OCI-LY1 (cell line): ENCODE results near the gene CYP2A7.
"Not testable (repeated sequence)": the region's sequence is repeated elsewhere in the genome, so short reads cannot be mapped to it uniquely, and the experiment has no call there.

ENCODE experiments used
- H2AFZ ChIP-seq: fragments of 200-600 bp; sonication (generic), shearing (Covaris generic); 2 replicates; pipeline ENCODE4 v1.6.0; 2014; ENCODE audit warnings: antibody characterized with exemption, mild to moderate bottlenecking, low read length
- H3F3A ChIP-seq: fragments of 200-600 bp; sonication (generic), shearing (Covaris generic); 2 replicates; pipeline ENCODE4 v1.6.0; 2014; ENCODE audit warnings: mild to moderate bottlenecking, antibody characterized with exemption, low read length, moderate library complexity; ENCODE audit not compliant: insufficient read depth
- H3K27ac ChIP-seq: fragments of 200-600 bp; sonication (generic); 2 replicates; pipeline ENCODE4 v1.5.1; 2014; ENCODE audit warnings: low read length, mixed run types, mild to moderate bottlenecking, low read depth; ENCODE audit not compliant: poor library complexity, severe bottlenecking
- H3K27me3 ChIP-seq: fragments of 200-600 bp; sonication (generic); 2 replicates; pipeline ENCODE4 v1.6.0; 2014; ENCODE audit warnings: antibody characterized with exemption, mild to moderate bottlenecking, low read length, moderate library complexity; ENCODE audit not compliant: insufficient read depth
- H3K36me3 ChIP-seq: fragments of 200-600 bp; sonication (generic); 2 replicates; pipeline ENCODE4 v1.6.1; 2014; ENCODE audit warnings: mild to moderate bottlenecking, antibody characterized with exemption, low read length, moderate library complexity, mixed read lengths; ENCODE audit not compliant: insufficient read depth
- H3K4me1 ChIP-seq: fragments of 200-600 bp; sonication (generic); 2 replicates; pipeline ENCODE4 v1.5.1; 2014; ENCODE audit warnings: mild to moderate bottlenecking, low read length, moderate library complexity; ENCODE audit not compliant: insufficient read depth, severe bottlenecking
- H3K4me2 ChIP-seq: fragments of 200-600 bp; sonication (generic), shearing (Covaris generic); 2 replicates; pipeline ENCODE4 v1.6.1; 2014; ENCODE audit warnings: low read length
- H3K4me3 ChIP-seq: fragments of 200-600 bp; sonication (generic); 2 replicates; pipeline ENCODE4 v1.5.1; 2014; ENCODE audit warnings: low read length, low read depth, mild to moderate bottlenecking, mixed read lengths; ENCODE audit not compliant: poor library complexity, severe bottlenecking
- H3K79me2 ChIP-seq: fragments of 200-600 bp; shearing (Covaris generic); 2 replicates; pipeline ENCODE4 v1.6.1; 2016; ENCODE audit warnings: mixed run types, low read length, mixed read lengths; ENCODE audit not compliant: insufficient read depth
- H3K9ac ChIP-seq: fragments of 200-600 bp; sonication (generic), shearing (Covaris generic); 2 replicates; pipeline ENCODE4 v1.6.1; 2014; ENCODE audit warnings: mild to moderate bottlenecking, low read length, mixed read lengths
- H3K9me2 ChIP-seq: fragments of 200-600 bp; sonication (generic), shearing (Covaris generic); 2 replicates; pipeline ENCODE4 v1.6.1; 2014; ENCODE audit warnings: low read depth, mild to moderate bottlenecking, low read length, mixed read lengths
- H3K9me3 ChIP-seq: fragments of 200-600 bp; shearing (Covaris generic); 2 replicates; pipeline ENCODE4 v1.6.1; 2014; ENCODE audit warnings: low read length, mixed read lengths
- H4K20me1 ChIP-seq: fragments of 200-600 bp; sonication (generic), shearing (Covaris generic); 2 replicates; pipeline ENCODE4 v1.6.0; 2016; ENCODE audit warnings: mild to moderate bottlenecking, low read length; ENCODE audit not compliant: insufficient read depth
- CTCF ChIP-seq: fragments of 200-600 bp; sonication (generic), shearing (Covaris generic); IDR thresholded peaks from 2 replicates; pipeline ENCODE4 v1.5.1; 2017; ENCODE audit warnings: mild to moderate bottlenecking, antibody characterized with exemption, low read length, moderate library complexity, mixed read lengths
- EZH2 ChIP-seq: fragments of 200-600 bp; sonication (generic), shearing (Covaris generic); IDR thresholded peaks from 2 replicates; pipeline ENCODE4 v1.8.0; 2017; ENCODE audit warnings: borderline replicate concordance, mixed run types, mild to moderate bottlenecking, antibody characterized with exemption, low read length, moderate library complexity, mixed read lengths

Gene CYP2A7

GRCh38 chr19:40882062-40882461 is at the start of gene CYP2A7:
Gene CYP2A7, minus strand, starts transcription at chr19:40882231. Its CDS starts 21 bp downstream, at chr19:40882210.
- H3K4me1 ChIP-seq, H3F3A ChIP-seq, H3K9me2 ChIP-seq: not testable (repeated sequence)

GRCh38 chr19:40930799-40931198 is 48.8 kb upstream of the CYP2A7 start:
- not testable (repeated sequence) for H3K9me3 ChIP-seq, H3K9me2 ChIP-seq, H3K27me3 ChIP-seq, H3F3A ChIP-seq, H3K9ac ChIP-seq, H2AFZ ChIP-seq, H3K4me2 ChIP-seq, H3K79me2 ChIP-seq, H3K36me3 ChIP-seq, H4K20me1 ChIP-seq, H3K27ac ChIP-seq, H3K4me3 ChIP-seq, H3K4me1 ChIP-seq

More at GRCh38 chr19:40882062-40882461, at the start of gene CYP2A7:
- H3K9ac ChIP-seq, H3K9me3 ChIP-seq, H3K27ac ChIP-seq, H3K36me3 ChIP-seq, H4K20me1 ChIP-seq, H3K79me2 ChIP-seq, H2AFZ ChIP-seq, H3K4me3 ChIP-seq, H3K4me2 ChIP-seq, H3K27me3 ChIP-seq: not testable (repeated sequence)

- not testable (repeated sequence) for H3K4me1 ChIP-seq, H3K27me3 ChIP-seq, H3K9me2 ChIP-seq, H3K9ac ChIP-seq, H3K36me3 ChIP-seq, H3K9me3 ChIP-seq, H3F3A ChIP-seq, H3K27ac ChIP-seq, H3K79me2 ChIP-seq, H3K4me2 ChIP-seq, H4K20me1 ChIP-seq, H2AFZ ChIP-seq, H3K4me3 ChIP-seq
Measured at GRCh38 chr19:40929942-40930341, 47.9 kb upstream of the CYP2A7 start.

- no peaks in the 10 kb centered on the region; the same call in 1 of the 2 replicates for H3K27me3 ChIP-seq
- H3K4me2 ChIP-seq, result no peak overlapping the region
- no peaks in the 10 kb centered on the region for H3K36me3 ChIP-seq
- no peaks in the 10 kb centered on the region for H3K79me2 ChIP-seq
- TF ChIP-seq EZH2, result no peak
- no peak for TF ChIP-seq CTCF
- H3K9ac ChIP-seq, result no peak overlapping the region
- no peak overlapping the region for H3K4me3 ChIP-seq
- H2AFZ ChIP-seq, result no peak overlapping the region
- no peaks in the 10 kb centered on the region for H4K20me1 ChIP-seq
- no peaks in the 10 kb centered on the region for H3K4me1 ChIP-seq
- no peaks in the 10 kb centered on the region for H3K9me3 ChIP-seq
- no peaks in the 10 kb centered on the region for H3K9me2 ChIP-seq
- H3K27ac ChIP-seq, result no peak overlapping the region
- H3F3A ChIP-seq, result no peaks in the 10 kb centered on the region
Measured at GRCh38 chr19:40928850-40929249, 46.8 kb upstream of the CYP2A7 start.

GRCh38 chr19:40927567-40927966 is 45.5 kb upstream of the CYP2A7 start:
- no peak for TF ChIP-seq CTCF
- TF ChIP-seq EZH2, result no peak
- H3K4me1 ChIP-seq, result no peaks in the 10 kb centered on the region
- no peaks in the 10 kb centered on the region for H3K79me2 ChIP-seq
- no peak overlapping the region for H2AFZ ChIP-seq
- no peak overlapping the region for H3K27ac ChIP-seq
- H3K9ac ChIP-seq, result no peak overlapping the region
- no peaks in the 10 kb centered on the region for H3K9me2 ChIP-seq
- no peaks in the 10 kb centered on the region for H3F3A ChIP-seq
- no peaks in the 10 kb centered on the region for H4K20me1 ChIP-seq
- no peaks in the 10 kb centered on the region; the same call in 1 of the 2 replicates for H3K27me3 ChIP-seq
- no peaks in the 10 kb centered on the region for H3K36me3 ChIP-seq
- no peaks in the 10 kb centered on the region for H3K9me3 ChIP-seq
- no peak overlapping the region for H3K4me3 ChIP-seq
- no peak overlapping the region for H3K4me2 ChIP-seq

- not testable (repeated sequence) for H3K4me1 ChIP-seq, H3K4me2 ChIP-seq, H3K79me2 ChIP-seq, H3K4me3 ChIP-seq, H3K9me2 ChIP-seq, H3K36me3 ChIP-seq, H2AFZ ChIP-seq, H3K9ac ChIP-seq, H3K27me3 ChIP-seq, H3F3A ChIP-seq, H4K20me1 ChIP-seq, H3K9me3 ChIP-seq, H3K27ac ChIP-seq
Measured at GRCh38 chr19:40926276-40926675, 44.2 kb upstream of the CYP2A7 start.
